Daoy (cell line): ENCODE measurements around the gene CCDC97. TPM values are rescaled to one million over a fixed set of nuclear protein-coding genes. Genes with fewer than 3 reads are reported as not detected.
"Not testable (repeated sequence)": the region's sequence is repeated elsewhere in the genome, so short reads cannot be mapped to it uniquely, and the experiment has no call there.

Experiments used
- DNase-seq: peaks from one replicate; pipeline ENCODE4 v3.0.0-alpha.2; 2015; ENCODE audit warnings: low read depth
- total RNA-seq: library from RNA; depleted of rRNA; stranded (reverse); fragments of >200 nt; shearing (Covaris generic); gene quantifications from 2 replicates; pipeline ENCODE4 v1.2.3, GENCODE V29; 2014

CCDC97 gene
- total RNA-seq, 1 experiment from 2014 or later, result 16.9 TPM

DNA sequence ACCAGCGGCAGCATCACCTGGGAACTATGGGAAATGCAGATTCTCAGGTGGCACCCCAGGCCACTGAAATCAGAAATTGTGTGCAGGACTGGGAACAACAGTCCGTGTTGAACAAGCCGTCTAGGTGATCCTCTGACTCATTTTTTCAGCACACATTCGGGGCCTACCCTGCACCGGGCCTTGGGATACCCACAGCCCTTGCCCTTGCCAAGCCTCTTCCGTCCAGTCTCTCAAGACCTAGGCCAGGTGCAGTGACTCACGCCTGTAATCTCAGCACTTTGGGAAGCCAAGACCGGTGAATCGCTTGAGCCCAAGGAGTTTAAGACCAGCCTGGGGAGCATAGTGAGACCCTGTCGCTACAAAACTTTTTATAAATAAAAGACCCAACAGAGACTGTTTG, 25.5 kb downstream of the CCDC97 start:
- DNase-seq, result no peak

DNA sequence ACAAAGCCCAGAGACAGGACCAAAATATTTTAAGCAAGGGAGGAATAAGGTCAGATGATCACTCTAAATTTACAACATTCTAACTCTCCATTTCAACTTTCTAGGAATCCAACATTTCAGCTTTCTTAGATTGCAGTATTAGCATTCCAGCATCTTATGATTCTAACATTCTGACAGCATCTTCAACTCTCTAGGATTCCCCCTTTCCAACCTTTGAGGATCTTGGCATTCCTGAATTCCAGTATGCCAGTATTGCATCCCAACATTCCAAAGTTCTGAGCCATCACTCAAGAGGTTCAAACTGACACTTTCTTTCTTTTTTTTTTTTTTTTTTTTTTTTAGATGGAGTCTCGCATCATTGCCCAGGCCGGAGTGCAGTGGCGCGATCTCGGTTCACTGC, 30.0 kb downstream of the CCDC97 start:
- DNase-seq, result no peak

- DNase-seq, result no peak
These were observed 31.9 kb downstream of the CCDC97 start for GRCh38 chr19:41341669-41342490.

- no peak for DNase-seq
These were observed 34.2 kb downstream of the CCDC97 start for GRCh38 chr19:41344162-41344561.

- not testable (repeated sequence) for DNase-seq
These were observed 36.9 kb downstream of the CCDC97 start for GRCh38 chr19:41346916-41347315.

- peak; percentile 28 for DNase-seq
These were observed 40.9 kb downstream of the CCDC97 start for GRCh38 chr19:41350735-41351338.

GRCh38 chr19:41351339-41352245, 41.6 kb downstream of the CCDC97 start:
- peak; percentile 66 for DNase-seq

GRCh38 chr19:41352279-41352608, 42.3 kb downstream of the CCDC97 start:
- no peak for DNase-seq

- peak; percentile 73 for DNase-seq
These were observed 42.9 kb downstream of the CCDC97 start for GRCh38 chr19:41352609-41353465.

DNA sequence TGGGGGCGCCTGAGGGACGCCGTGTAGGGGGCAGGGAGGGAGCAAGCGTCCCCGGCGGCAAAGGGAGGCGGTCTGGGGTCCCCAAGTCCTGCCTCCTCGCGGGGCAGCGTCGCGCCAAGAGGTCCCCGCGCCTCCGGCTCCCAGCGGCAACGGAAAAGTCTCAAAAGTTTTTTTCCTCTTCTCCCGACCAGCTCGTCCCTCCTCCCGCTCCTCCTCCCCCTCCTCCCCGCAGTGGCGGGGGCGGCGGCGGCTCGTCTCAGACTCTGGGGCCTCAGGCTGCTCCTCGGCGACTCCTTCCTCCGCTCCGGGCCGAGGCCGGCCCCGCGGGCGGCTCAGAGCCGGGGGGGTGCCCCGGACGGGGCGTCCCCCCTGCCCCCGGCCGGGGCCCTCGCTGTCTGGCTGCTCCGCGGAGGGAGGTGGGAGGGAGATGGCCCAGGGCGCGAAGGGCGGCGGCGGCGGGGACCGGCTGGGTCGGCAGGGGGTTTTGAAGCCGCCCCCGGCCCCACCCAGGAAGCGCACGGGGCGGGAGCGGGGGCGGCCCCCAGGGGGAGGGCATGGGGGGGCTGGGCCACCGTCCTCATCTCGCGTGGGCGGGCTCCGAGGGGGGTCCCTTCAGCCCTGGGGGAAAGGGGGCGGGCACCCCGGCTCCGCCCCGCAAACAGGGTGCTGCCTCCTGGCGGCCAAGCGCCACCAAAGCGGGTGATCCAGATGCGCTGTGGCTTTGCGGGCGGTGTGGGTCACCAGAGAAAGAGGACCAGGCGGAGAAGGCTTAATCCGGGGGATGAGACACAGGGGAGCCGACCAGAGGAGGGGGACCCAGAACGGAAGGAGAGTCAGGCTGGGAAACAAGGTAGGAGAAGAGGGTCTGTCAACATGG, 43.7 kb downstream of the CCDC97 start, which contains the start of gene TGFB1:
TSS of gene TGFB1 (minus strand) at position 457 of the 877 bp plus-strand sequence. CDS start 878 bp downstream, outside the sequence.
- peak; percentile 90 for DNase-seq

DNA sequence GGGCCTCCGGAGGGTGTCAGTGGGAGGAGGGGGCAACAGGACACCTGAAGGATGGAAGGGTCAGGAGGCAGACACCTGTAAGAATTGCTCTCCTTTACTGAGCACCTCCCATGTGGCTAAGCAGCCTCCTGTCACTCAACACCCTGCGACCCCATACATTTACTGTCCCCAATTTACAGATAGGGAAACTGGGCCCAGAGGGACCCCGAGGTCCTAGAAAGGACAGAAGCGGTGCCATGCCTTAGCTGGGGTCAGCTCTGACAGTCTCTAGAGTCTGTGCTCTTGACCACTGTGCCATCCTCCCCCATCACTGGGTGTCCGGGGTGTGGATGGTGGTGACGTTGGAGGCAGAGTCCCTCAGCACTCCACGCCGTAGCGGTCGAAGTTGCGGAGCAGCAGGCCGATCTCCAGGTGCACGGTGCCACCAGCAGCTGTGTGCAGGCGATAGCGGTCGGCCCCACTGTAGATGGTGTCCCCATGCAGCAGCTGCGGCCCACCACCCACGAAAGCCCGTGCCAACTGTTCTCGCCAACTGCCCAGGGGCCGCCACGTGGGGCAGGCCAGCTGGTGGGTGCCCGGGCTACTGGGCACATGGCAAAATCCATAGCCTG, 44.5 kb downstream of the CCDC97 start:
- no peak for DNase-seq

- DNase-seq, result no peak
These were observed 45.1 kb downstream of the CCDC97 start for GRCh38 chr19:41355035-41355434.

GRCh38 chr19:41355802-41356201, 45.8 kb downstream of the CCDC97 start:
- no peak for DNase-seq

GRCh38 chr19:41356984-41357739, 47.2 kb downstream of the CCDC97 start:
- no peak for DNase-seq

- no peak for DNase-seq
These were observed 47.8 kb downstream of the CCDC97 start for GRCh38 chr19:41357746-41358145.

DNA sequence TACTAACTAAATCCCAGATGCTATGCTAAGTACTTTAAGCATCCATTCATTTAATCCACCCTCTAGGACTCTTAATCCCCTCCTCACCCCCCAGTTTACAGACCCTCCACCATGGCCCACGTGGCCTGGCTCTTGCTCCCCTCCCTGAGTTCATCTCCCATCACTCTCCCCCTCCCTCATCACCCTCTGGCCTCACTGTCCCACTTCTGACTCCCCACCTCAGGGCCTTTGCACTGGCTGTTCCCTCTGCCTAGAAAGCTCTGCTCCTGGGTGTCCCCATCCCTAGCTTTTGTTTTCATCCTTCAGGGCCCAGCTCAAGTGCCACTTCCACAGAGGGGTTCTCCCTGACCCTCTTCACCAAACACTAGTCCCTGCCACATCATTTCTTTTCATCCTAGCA, 49.8 kb downstream of the CCDC97 start:
- no peak for DNase-seq

- DNase-seq, result no peak
These were observed 52.3 kb downstream of the CCDC97 start for GRCh38 chr19:41362143-41362847.

GRCh38 chr19:41363371-41363752, 53.4 kb downstream of the CCDC97 start:
- no peak for DNase-seq
